Coronary artery (tissue), 2 donors: ENCODE measurements around the gene SAMD1.

Experiments used
- DNase-seq: peaks from one replicate; pipeline ENCODE4 v3.0.0-alpha.2; 2017; ENCODE audit warnings: low spot score
- H3K27ac ChIP-seq, 2 donors: fragments of 200-600 bp; sonication (generic); one replicate each; pipeline ENCODE4 v1.5.1; 2016 to 2019
- H3K4me3 ChIP-seq: fragments of 200-600 bp; sonication (generic); 2 replicates; pipeline ENCODE4 v1.5.1; 2016; ENCODE audit warnings: mild to moderate bottlenecking, moderate library complexity
- TF ChIP-seq, protein P1 (sequence below): fragments of 200-600 bp; sonication (generic); IDR thresholded peaks from one replicate; pipeline ENCODE4 v1.5.1; 2019; ENCODE audit warnings: antibody characterized with exemption

The SAMD1 gene

GRCh38 chr19:14107581-14108461 is 17.3 kb upstream of the SAMD1 start:
- peak overlapping the region; percentile 81 to 94 for H3K27ac ChIP-seq
- DNase-seq, result no peak
- peak overlapping the region; percentile 40 for H3K4me3 ChIP-seq
- TF ChIP-seq, protein P1, sequence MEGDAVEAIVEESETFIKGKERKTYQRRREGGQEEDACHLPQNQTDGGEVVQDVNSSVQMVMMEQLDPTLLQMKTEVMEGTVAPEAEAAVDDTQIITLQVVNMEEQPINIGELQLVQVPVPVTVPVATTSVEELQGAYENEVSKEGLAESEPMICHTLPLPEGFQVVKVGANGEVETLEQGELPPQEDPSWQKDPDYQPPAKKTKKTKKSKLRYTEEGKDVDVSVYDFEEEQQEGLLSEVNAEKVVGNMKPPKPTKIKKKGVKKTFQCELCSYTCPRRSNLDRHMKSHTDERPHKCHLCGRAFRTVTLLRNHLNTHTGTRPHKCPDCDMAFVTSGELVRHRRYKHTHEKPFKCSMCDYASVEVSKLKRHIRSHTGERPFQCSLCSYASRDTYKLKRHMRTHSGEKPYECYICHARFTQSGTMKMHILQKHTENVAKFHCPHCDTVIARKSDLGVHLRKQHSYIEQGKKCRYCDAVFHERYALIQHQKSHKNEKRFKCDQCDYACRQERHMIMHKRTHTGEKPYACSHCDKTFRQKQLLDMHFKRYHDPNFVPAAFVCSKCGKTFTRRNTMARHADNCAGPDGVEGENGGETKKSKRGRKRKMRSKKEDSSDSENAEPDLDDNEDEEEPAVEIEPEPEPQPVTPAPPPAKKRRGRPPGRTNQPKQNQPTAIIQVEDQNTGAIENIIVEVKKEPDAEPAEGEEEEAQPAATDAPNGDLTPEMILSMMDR, result no peak

DNA sequence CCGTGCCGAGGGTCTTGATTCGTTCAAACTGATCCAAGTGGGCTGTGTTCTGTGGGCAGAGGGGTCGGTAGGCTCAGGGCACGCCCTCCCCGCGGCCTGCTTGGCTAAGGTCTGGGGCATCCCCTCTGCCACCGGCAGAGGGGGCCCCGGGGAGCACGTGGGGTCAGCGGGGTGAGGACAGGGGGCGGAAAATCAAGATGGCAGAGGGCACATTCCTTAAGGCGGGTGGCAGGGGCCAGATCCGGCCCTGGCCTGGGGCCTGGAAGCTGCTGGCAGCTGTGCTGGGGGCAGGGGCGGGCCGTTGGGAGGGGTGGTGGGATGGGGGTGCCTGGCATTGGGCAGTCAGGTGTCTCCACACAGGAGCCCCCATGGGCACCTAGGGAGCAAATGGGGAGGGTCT is 16.3 kb upstream of the SAMD1 start:
- TF ChIP-seq, protein P1, result no peak
- Histone ChIP-seq H3K27ac (peak overlapping the region; percentile 81 to 94), H3K4me3 (no peak overlapping the region)
- no peak for DNase-seq

- TF ChIP-seq, protein P1, result no peak
- Histone ChIP-seq H3K27ac (peak overlapping the region in 1 of 2 donors; percentile 94), H3K4me3 (no peak overlapping the region)
- DNase-seq, result no peak
Measured at GRCh38 chr19:14105680-14106079, 15.1 kb upstream of the SAMD1 start.

GRCh38 chr19:14103310-14103709 is 12.8 kb upstream of the SAMD1 start:
- TF ChIP-seq, protein P1, result no peak
- no peak overlapping the region for H3K27ac ChIP-seq
- H3K4me3 ChIP-seq, result no peak overlapping the region
- DNase-seq, result no peak

DNA sequence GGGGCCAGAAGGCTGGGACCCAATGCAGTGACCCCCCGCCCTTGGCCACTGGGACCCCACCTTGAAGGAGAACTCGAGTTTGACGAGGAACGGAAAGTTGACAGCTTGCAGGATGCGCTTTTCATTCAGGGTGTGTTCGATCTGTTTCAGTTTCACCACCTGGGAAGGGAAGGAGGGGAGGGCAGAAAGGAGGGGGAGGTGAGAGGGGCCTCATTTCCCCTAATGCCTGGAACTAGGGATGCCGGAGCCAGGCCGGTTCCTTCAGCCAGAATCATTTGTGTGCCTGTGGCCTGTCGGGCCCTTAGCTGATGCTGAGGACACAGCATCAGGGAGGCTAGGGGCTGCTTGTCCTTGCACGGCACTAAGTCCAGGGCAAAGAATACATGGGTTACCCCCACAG is 12.2 kb upstream of the SAMD1 start:
- DNase-seq, result no peak
- TF ChIP-seq, protein P1, result no peak
- no peak overlapping the region for H3K27ac ChIP-seq
- no peak overlapping the region for H3K4me3 ChIP-seq

GRCh38 chr19:14102102-14102696 is 11.6 kb upstream of the SAMD1 start:
- DNase-seq, result no peak
- TF ChIP-seq, protein P1, result no peak
- Histone ChIP-seq H3K27ac (no peak overlapping the region), H3K4me3 (no peak overlapping the region)
